GM12878 (cell line): ENCODE results near the gene LRRC61. TPM values are rescaled to one million over a fixed set of nuclear protein-coding genes. Genes with fewer than 3 reads are reported as not detected.

Experiments used
- ATAC-seq: fragments of 200-7000 bp; cut with Tn5 transposase; 3 replicates; pipeline ENCODE4 v1.9.1; 2020; ENCODE audit warnings: mild to moderate bottlenecking, moderate library complexity
- BruUV-seq: library from RNA; stranded (reverse); fragments of 400-500 nt; replicated peaks from 2 replicates; lab custom pipeline; 2021; lab: Mats Ljungman, UMichigan
- CTCF ChIA-PET: fragments of 300-600 bp; sonication (Branson Sonifier 250); formaldehyde crosslinking; extraction: SDS; loops from one replicate; lab custom pipeline; 2021; ENCODE audit warnings: inconsistent platforms; lab: Yijun Ruan, JAX
- POLR2A ChIA-PET: fragments of 350-600 bp; formaldehyde crosslinking; extraction: SDS; loops from one replicate; lab custom pipeline; 2021; ENCODE audit warnings: inconsistent platforms; lab: Charles Lee
- RAD21 ChIA-PET: fragments of 300-600 bp; sonication (Branson Sonifier 250); formaldehyde crosslinking; loops from one replicate; lab custom pipeline; 2023; ENCODE audit warnings: antibody characterized with exemption; ENCODE audit not compliant: unreplicated experiment; lab: Charles Lee
- SMC1A ChIA-PET: fragments of 300-600 bp; sonication (Branson Sonifier 250); formaldehyde crosslinking; loops from one replicate; lab custom pipeline; 2023; ENCODE audit not compliant: unreplicated experiment, uncharacterized antibody; lab: Charles Lee
- DNase-seq: peaks from one replicate; pipeline ENCODE4 v3.0.0-alpha.2; 2011; ENCODE audit warnings: low read depth, low spot score
- FAIRE-seq: peaks from 3 replicates; lab custom pipeline; 2011; peaks lifted over from hg19 to GRCh38; lab: Jason Lieb, UNC
- H2AFZ ChIP-seq: 2 replicates; pipeline ENCODE4 v1.6.0; 2011; ENCODE audit warnings: low read depth, low read length, control low read depth; ENCODE audit not compliant: control insufficient read depth
- H3K27ac ChIP-seq: 2 replicates; pipeline ENCODE4 v1.5.1; 2011; ENCODE audit warnings: control low read depth; ENCODE audit not compliant: control insufficient read depth, insufficient read depth
- H3K27me3 ChIP-seq, 2 experiments: replicated peaks in 1 of 2; 2 replicates each; pipeline versions ENCODE4 v1.6.0 to v1.6.1; 2011; ENCODE audit warnings: low read length in 1 of 2; ENCODE audit not compliant: control insufficient read depth in 2 of 2, insufficient read depth in 2 of 2
- H3K36me3 ChIP-seq, 2 experiments: 2 replicates each; pipeline ENCODE4 v1.5.1; 2011; ENCODE audit warnings: low read length in 1 of 2; ENCODE audit not compliant: control insufficient read depth in 2 of 2, insufficient read depth in 2 of 2
- H3K4me1 ChIP-seq: 2 replicates; pipeline ENCODE4 v1.6.1; 2011; ENCODE audit warnings: mild to moderate bottlenecking, low read length, moderate library complexity, mixed read lengths; ENCODE audit not compliant: control insufficient read depth, insufficient read depth
- H3K4me2 ChIP-seq: 2 replicates; pipeline ENCODE4 v1.6.0; 2011; ENCODE audit warnings: control low read depth; ENCODE audit not compliant: control insufficient read depth, insufficient read depth
- H3K4me3 ChIP-seq: fragments of 200-600 bp; sonication (generic); 2 replicates; pipeline ENCODE4 v1.5.1; 2016
- H3K79me2 ChIP-seq: 2 replicates; pipeline ENCODE4 v1.6.0; 2011; ENCODE audit warnings: low read length; ENCODE audit not compliant: control insufficient read depth, insufficient read depth
- H3K9ac ChIP-seq: 2 replicates; pipeline ENCODE4 v1.8.0; 2011; ENCODE audit warnings: low read length, control low read depth, mixed read lengths; ENCODE audit not compliant: control insufficient read depth, insufficient read depth
- H3K9me3 ChIP-seq: replicated peaks from 3 replicates; pipeline ENCODE4 v1.5.1; 2011; ENCODE audit warnings: mild to moderate bottlenecking, low read length; ENCODE audit not compliant: control insufficient read depth, insufficient read depth
- H4K20me1 ChIP-seq: 2 replicates; pipeline ENCODE4 v1.6.0; 2011; ENCODE audit not compliant: control insufficient read depth, insufficient read depth
- BACH1 ChIP-seq: fragments of 450-650 bp; IDR thresholded peaks from 2 replicates; pipeline ENCODE4 v1.6.1; 2017; ENCODE audit warnings: mild to moderate bottlenecking, borderline replicate concordance
- POLR2AphosphoS2 ChIP-seq: IDR thresholded peaks from 2 replicates; pipeline ENCODE4 v1.6.1; 2011; ENCODE audit warnings: low read depth, mild to moderate bottlenecking, low read length, improper control_type of control experiment, moderate library complexity
- TCF3 ChIP-seq: IDR thresholded peaks from 2 replicates; pipeline ENCODE4 v1.6.1; 2012; ENCODE audit warnings: low read depth, mild to moderate bottlenecking, low read length, borderline replicate concordance; ENCODE audit not compliant: insufficient read depth
- WGBS: methylation state at CpG from one replicate; pipeline ENCODE4 v1.1.6; 2016; ENCODE audit warnings: low lambda C conversion rate; ENCODE audit not compliant: insufficient replicate concordance, insufficient coverage; ENCODE audit errors: missing lambda C conversion rate; 5-methylcytosine and 5-hydroxymethylcytosine counted together
- in situ Hi-C: fragments of 300-500 bp; cut with MboI; formaldehyde crosslinking; loops from 9 replicates; pipeline ENCODE4 v1.14.3; 2018; ENCODE audit warnings: mixed read lengths
- intact Hi-C: fragments of 100-400 bp; cut with micrococcal nuclease; formaldehyde crosslinking; loops from one replicate; pipeline ENCODE4 v1.14.2; 2022; ENCODE audit not compliant: unreplicated experiment
- polyA plus RNA-seq, 11 experiments: library from polyadenylated mRNA; depleted of rRNA in 4 of 11; unstranded in 6 of 11; stranded (reverse) in 5 of 11; fragments of >200 nt; fragmentation: Nextera tagmentation in 4 of 11; fragmentation: Illumina TruSeq in 1 of 11; extraction: Ambion mirVana in 4 of 11; extraction: Trizol in 1 of 11; gene quantifications; 1 replicate in 1 of 11; 2 replicates in 10 of 11; pipeline versions ENCODE4 v1.2.1 to v1.2.3, GENCODE V29; 2011 to 2016; ENCODE audit warnings: inconsistent platforms in 2 of 11, missing spikeins in 2 of 11, low read depth in 1 of 11
- total RNA-seq, 4 experiments: library from RNA; depleted of rRNA in 3 of 4; stranded (reverse); fragments of >200 nt in 3 of 4; fragmentation: Illumina TruSeq in 1 of 4; extraction: Trizol in 1 of 4; gene quantifications; 2 replicates each; pipeline versions ENCODE4 v1.2.1 to v1.2.3, GENCODE V29; 2013 to 2021
- TF ChIP-seq, protein P1 (sequence below): fragments of 450-650 bp; IDR thresholded peaks from 2 replicates; pipeline ENCODE4 v1.6.1; 2014; ENCODE audit warnings: mild to moderate bottlenecking

The LRRC61 gene
- total and polyA plus RNA-seq, 10 of the 15 experiments (the other 5 are each of a cell fraction or from before 2014, with no cell fraction given), result 1.4 to 54.2 (median 21.8) TPM

DNA sequence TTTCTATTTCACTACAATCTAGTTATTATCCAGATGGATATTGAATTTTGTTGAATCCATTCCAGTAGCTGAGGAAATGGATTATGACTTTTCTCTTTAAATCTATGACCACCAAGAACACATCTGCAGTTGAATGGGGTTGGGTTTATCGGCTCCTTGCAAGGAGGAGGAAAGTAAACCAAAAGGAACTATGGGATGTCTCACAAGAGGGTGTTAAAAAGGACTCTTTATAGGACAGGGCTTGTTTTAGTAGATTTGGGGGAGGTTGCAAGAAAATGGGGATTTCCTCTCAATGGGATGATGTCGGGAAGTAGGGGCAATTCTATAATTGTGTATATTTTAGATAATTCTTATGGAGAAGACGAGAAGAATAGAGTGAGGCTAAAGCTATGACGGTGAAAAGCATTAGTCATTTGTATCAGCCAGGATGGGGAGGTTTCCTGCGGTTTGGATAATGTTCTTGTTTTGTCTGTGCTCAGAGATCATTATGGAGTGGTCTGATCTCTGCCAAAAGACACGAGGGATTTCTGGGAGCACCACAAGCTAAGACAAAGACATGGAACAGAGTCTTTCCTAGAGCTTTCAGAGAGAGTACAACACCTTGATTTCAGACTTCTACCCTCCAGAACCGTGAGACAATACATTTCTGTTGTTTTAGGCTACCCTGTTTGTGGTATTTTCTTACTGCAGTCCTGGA is 5.3 kb upstream of the LRRC61 start:
- ATAC-seq, result no peak
- Histone ChIP-seq H3K79me2 (peaks cover 14% of the 10 kb centered on the region), H3K4me3 (no peak overlapping the region), H3K27me3 (no peaks in the 10 kb centered on the region), H4K20me1 (no peaks in the 10 kb centered on the region), H3K4me2 (no peak overlapping the region), H3K36me3 (no peaks in the 10 kb centered on the region), H3K4me1 (peaks cover 10% of the 10 kb centered on the region; the same call in 1 of the 2 replicates), H3K9ac (no peak overlapping the region), H2AFZ (no peak overlapping the region), H3K9me3 (no peaks in the 10 kb centered on the region), H3K27ac (no peak overlapping the region)
- 83% methylated on average over 7 of the region's 7 CpGs for WGBS
- no peak for TF ChIP-seq BACH1
- TF ChIP-seq TCF3, result no peak
- ChIA-PET POLR2A (interaction anchor here (0.8 to 1.0 kb wide), 2 partner anchors 9 to 35 kb away, joined by 3 to 4 read pairs; no protein-coding TSS in a partner anchor), CTCF (interaction anchor here (1.2 kb wide), 1 partner anchor 8 kb away, joined by 4 read pairs; no protein-coding TSS in a partner anchor), SMC1A (no interaction called here), RAD21 (no interaction called here)
- no peak for DNase-seq
- no peak for FAIRE-seq
- intact Hi-C loops, result no loop called here
- in situ Hi-C loops, result no loop called here
- BruUV-seq, result no TSS peak

DNA sequence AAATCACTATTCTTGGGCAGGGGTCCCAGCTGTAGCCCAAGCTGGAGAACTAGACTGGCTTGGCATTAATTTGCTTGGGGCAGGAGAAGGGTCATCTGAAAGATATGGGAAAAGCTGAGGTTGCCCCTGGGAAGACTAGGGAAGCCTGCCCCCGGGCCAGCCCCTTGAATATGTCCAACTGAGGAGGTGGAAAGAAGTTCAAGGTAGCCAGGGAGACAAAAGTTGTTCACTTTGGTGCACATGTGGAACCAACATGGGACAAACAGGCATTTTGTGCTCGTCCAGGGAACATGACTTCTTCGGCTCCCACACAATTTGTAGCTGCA is 1.4 kb upstream of the LRRC61 start:
- no peaks in the 10 kb centered on the region for H4K20me1 ChIP-seq
- DNase-seq, result no peak
- 94% methylated on average over 3 of the region's 3 CpGs for WGBS
- H3K79me2 ChIP-seq, result peaks cover 36% of the 10 kb centered on the region
- peaks cover 13% of the 10 kb centered on the region; the same call in 1 of the 2 replicates for H3K4me1 ChIP-seq
- peak overlapping the region; percentile 78 for H3K4me3 ChIP-seq
- ATAC-seq, result no peak
- peak overlapping the region; percentile 99 for H3K9ac ChIP-seq
- H3K9me3 ChIP-seq, result no peaks in the 10 kb centered on the region
- in situ Hi-C loops (no loop called here), intact Hi-C loops (loop anchor here (2.0 to 5.0 kb wide), 2 partner anchors 36 to 47 kb away; partner anchors contain the start of gene REPIN1)
- TF ChIP-seq POLR2AphosphoS2, result 0 out of 2 replicates have a peak, but pooled peaks have one; percentile 18
- TF ChIP-seq, protein P1, sequence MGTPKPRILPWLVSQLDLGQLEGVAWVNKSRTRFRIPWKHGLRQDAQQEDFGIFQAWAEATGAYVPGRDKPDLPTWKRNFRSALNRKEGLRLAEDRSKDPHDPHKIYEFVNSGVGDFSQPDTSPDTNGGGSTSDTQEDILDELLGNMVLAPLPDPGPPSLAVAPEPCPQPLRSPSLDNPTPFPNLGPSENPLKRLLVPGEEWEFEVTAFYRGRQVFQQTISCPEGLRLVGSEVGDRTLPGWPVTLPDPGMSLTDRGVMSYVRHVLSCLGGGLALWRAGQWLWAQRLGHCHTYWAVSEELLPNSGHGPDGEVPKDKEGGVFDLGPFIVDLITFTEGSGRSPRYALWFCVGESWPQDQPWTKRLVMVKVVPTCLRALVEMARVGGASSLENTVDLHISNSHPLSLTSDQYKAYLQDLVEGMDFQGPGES, result no peak
- RAD21 ChIA-PET, result no interaction called here
- POLR2A ChIA-PET, result interaction anchor here (1.4 to 2.6 kb wide), 4 partner anchors 45 to 112 kb away, joined by 8 to 9 read pairs (median 8); no protein-coding TSS in a partner anchor
- peaks cover 0 to 7% of the 10 kb centered on the region in 2 experiments; a peak in 2 of 4 replicates for H3K36me3 ChIP-seq
- no peaks in the 10 kb centered on the region for H3K27me3 ChIP-seq
- CTCF ChIA-PET, result interaction anchor here (0.8 to 2.2 kb wide), 3 partner anchors 35 to 85 kb away, joined by 3 to 16 read pairs (median 9); a partner anchor contains a TSS
- H3K4me2 ChIP-seq, result peak overlapping the region; percentile 100
- SMC1A ChIA-PET, result interaction anchor here (1.3 to 1.7 kb wide), 3 partner anchors 8 to 112 kb away, joined by 3 to 6 read pairs (median 6); no protein-coding TSS in a partner anchor
- no TSS peak for BruUV-seq
- no peak overlapping the region for H2AFZ ChIP-seq
- FAIRE-seq, result no peak
- H3K27ac ChIP-seq, result peak overlapping the region; percentile 99
